GM21619 (cell line): ENCODE measurements around the gene NAP1L1.
A peak's percentile ranks its signal among the peaks of the same experiment; 100 is the strongest.

Source experiments
- ATAC-seq: cut with Tn5 transposase; IDR thresholded peaks from one replicate; pipeline ENCODE4 v1.9.1; 2021; ENCODE audit not compliant: unreplicated experiment

Gene NAP1L1, protein sequence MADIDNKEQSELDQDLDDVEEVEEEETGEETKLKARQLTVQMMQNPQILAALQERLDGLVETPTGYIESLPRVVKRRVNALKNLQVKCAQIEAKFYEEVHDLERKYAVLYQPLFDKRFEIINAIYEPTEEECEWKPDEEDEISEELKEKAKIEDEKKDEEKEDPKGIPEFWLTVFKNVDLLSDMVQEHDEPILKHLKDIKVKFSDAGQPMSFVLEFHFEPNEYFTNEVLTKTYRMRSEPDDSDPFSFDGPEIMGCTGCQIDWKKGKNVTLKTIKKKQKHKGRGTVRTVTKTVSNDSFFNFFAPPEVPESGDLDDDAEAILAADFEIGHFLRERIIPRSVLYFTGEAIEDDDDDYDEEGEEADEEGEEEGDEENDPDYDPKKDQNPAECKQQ

DNA sequence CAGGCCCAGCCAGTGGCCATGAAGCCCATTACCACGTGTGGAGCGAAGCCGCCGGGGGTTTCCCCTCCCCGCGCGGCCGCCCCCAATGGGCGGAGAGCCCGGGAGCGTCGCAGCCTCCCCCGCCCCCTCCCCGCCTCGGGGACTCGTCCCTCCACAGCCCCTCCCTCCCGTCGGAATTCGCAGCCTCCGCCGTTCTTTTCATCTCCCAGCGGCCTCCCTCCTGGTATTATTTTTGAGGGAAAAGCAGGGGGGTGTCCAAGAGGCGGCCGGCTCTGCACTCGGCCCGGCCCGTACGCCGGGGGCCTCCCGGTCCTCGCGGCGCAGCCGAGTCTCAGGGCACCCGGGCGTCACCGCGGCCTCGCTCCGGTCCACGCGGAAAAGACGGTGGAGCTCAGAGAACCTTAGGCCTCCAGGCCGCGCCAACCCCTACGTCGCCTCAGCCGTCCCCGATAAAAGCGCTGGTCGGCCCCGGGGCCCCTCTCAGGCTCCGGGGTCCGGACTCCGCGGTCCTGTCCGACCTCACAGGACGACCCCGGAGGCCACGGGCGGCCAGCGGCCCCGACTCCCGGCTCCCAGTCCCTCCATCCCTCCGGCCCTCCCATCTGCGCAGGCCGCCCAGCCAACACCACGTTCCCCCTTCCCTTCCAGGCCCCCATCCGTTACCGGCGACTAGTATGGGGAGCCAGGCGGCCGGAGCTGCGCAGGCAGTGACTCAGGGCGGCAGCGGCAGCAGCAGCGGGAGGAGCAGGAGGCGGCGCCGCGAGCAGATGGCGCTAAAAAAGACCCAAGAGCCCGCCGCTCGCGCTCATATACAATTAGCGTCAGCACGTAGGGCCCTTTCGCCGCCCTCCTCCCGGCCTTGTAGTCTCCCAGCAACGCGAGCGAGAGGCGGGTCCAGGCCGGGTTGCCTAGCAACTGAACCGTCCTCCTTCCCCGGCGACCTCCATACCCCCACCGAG is at the start of gene NAP1L1:
TSS of gene NAP1L1 (minus strand) at position 782 of the 959 bp plus-strand sequence. CDS start 10,466 bp downstream, outside the sequence.
- ATAC-seq: peak; percentile 91

DNA sequence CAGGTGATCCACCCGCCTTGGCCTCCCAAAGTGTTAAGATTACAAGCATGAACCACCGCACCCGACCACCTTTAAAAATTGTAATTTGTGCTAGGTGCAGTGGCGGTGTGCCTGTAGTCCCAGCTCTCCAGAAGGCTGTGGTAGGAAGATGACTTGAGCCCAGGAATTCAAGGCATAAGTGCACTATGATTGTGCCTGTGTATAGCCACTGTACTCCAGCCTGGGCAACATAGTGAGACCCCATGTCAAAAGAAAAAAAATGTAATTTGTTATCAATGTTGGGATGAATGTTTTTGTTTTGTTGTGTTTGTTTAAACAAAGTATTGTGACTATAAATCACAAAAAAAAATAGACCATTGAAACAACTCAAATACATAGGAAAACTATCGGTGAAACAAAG is 43.1 kb upstream of the NAP1L1 start:
- ATAC-seq: no peak

DNA sequence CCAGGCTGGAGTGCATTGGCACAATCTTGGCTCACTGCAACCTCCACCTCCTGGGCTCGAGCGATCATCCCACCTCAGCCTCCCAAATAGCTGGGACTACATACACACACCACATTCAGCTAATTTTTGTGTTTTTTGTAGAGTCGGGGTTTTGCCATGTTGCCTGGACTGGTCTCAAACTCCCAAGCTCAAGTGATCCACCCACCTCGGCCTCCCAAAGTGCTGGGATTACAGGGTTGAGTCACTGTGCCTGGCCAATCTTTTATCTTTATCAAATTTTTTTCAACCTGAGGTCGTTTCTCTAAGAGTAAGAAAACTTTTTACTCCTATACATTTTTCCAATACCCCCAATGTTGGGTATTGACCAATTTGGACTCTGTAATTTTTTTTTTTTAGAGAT is 40.0 kb upstream of the NAP1L1 start:
- ATAC-seq: no peak

DNA sequence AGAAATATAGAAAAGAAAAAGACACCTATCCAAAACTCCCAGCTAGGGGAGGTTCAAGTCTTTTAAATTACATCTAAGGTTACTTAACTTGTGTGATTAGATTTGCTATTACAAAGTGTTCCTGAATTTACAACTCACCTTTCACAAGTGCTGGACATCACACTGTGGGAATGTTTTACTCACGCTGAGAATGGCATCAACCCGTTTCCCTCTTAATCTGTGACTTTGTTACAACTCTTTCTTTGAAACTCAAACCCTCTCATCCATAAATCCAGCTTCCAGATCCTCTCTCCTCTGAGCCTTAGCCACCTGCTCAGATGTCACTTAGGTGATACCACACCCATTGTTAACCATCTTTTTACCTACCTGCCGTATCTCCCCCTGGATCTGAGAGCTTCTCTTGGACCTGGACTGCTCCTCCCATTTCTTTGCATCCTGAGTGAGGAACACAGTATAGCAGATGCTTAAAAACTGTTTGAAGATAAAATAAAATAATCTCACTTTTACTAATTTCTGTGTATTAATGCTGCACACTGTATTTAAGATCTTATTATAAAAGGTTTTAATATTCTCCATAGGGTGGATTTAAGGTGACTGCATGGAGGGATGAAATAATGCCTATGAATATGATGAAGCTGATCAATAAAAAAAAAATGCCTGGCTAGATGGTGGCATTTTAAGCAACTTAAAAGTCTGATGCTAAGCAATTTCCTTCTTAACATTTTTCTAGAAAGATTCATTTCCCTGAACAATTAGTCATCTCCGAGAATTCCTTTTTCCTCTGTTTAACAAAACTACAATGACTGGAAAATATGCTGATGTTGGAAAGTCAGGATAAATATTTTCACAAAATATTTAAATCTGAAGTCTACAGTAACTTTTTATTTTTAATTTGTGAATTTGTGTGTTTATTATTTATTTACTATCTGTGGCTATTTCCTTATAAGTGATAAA is 39.1 kb upstream of the NAP1L1 start:
- ATAC-seq: no peak

DNA sequence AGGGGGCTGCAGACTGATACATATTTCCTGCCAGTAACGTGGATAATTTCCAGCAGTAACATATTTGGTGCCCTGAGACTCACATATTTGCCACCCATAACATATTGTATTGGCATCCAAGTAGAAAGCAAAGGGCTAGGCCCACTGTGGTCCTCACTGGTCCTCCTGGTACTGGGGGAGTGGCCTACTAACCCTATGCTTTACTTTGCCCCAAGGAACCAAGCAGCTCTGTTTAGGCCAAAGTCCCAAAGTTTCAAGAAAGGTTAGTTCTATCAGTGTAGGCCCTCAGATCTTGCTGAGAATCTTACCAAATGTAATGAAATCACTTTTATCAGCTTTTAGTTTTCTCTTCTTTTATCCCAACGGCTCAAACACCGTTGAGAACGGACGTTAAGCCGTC is 35.4 kb upstream of the NAP1L1 start:
- no peak for ATAC-seq

DNA sequence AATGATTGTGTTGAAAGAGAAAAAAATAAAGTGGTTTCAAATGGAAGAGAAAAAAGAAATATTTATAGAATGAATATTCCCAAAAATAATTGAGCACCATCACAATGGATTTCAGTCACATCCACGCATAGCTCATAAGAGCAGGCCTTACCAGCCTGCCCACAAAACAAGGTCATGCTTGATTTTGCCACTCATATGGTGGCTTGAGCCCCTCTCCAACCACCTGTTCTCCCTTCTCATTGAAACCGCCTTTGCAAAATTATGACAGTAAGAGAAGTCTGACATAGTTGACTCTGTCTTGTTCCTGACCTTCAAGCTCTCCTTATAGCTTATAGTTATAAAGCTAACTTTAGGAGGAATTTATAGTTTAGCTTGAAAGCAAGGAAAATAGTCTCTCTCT is 33.3 kb upstream of the NAP1L1 start:
- no peak for ATAC-seq

DNA sequence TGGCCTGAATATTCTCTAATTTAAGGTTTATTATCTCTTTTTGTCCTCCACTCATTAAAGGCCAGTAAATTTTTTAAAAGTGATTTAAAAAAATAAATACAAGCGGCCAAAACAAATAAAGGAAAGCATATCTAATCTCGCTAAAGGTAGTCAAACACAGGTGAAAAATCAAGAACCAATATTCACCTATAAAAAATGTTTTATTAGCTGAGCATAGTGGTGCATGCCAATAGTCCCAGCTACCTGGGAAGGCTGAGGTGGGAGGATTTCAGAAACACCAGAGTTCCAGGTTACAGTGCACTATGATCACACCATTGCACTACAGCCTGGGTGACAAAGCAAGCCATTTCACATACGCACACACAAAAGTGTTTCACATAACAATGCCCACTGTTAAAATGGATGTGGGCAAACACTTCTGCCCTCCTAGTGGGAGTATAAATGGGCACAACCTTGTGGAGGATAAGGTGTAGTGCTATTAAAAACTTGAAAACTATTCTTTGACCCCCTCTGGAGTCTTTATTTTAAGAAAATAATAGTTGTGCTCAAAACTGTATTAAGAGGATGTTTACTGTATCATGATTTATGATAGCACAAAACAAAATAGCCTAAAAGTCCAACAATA is 32.7 kb upstream of the NAP1L1 start:
- no peak for ATAC-seq

DNA sequence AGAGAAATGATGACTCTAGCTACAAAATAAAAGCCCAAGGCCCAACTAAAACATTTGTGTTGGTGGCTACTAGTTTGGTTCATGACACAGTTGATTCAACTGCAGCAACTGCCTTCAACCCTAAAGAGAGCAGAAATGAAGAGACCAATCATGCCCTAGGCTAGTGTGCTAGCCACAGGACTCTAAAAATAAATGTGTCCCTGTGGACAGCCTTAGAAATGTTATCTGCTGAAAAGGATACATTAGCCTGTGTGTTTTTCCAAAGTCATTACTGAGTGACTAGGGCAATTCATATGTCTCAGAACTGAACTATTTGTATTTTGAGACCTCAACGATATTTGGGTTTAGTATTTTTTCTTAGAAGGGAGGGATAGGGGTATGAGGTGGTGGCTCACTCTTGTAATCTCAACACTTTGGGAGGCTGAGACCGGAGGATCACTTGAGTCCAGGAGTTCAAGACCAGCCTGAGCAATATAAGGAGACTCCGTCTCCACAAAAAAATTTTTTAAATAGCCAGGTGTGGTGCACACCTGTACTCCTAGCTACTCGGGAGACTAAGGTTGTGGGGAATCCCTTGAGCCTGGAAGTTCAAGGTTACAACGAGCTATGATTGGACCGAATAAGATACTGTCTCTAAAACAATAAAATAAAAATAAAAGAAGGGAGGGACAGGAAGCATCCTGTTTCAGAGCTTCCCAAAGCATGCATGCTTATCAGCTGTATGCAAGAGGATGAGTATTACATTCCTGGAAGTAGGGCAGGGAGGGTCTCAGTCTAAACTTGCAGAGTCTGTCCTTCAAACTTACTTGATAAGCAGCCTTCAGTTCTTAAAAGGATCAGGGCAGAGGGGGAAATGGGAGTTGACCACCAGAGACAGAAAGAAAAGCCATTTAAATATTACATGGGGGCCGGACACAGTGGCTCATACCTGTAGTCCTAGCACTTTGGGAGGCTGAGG is 29.6 kb upstream of the NAP1L1 start:
- no peak for ATAC-seq

DNA sequence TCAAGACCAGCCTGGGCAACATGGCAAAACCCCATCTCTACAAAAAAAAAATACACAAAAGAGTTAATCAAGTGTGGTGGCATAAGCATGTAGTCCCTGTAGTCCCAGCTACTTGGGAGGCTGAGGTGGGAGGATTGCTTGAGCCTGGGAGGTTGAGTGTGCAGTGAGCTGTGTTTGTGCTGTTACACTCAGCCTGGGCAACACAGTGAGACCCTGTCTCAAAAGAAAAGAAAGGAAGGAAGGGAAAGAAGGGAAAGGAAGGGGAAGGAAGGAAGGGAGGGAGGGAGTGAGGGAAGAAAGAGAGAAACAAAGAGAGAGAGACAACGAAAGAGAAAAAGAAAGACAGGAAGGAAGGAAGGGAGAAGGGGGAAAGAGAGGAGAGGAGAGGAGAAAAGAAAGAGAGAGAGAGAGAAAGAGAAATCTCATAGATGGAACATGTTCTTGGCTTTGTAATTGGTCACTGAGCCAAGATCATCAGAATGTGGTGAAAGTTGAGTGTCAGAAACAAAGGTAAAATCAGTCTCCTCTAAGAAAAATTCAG is 26.8 kb upstream of the NAP1L1 start:
- ATAC-seq: no peak

DNA sequence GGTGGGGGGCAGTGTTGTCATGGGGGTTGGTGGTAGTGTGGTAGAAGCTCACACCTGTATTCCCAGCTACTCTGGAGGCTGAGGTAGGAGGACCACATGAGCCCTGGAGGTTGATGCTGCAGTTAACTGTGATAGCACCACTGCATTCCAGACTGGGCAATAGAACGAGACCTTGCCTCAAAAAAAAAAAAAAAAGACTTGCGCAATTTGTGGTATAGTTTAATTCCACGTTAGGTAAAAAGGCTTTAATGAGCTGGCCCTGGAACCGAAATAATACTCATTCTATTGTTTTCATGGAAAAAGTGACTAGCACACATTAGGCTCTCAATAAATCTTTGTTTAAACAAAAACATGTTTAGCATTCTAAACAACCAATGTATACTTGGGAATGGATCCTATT is 25.4 kb upstream of the NAP1L1 start:
- no peak for ATAC-seq

DNA sequence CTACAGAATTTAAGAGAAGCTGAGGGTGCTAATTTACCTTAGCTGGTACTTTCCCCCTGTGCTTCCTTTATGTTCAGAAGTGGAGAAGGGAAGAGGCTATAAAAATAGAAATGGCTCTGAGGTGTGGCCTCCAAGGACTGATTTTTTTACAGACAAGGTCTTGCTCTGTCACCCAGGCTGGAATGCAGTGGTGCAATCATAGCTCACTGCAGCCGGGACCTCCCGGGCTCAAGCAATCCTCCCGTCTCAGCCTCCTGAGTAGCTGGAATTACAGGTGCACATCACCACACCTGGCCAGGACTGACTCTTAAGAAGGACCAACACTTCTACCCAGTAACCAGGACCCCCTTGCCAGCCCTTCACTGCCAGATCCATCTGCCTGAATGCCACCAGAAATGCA is 23.9 kb upstream of the NAP1L1 start:
- no peak for ATAC-seq

DNA sequence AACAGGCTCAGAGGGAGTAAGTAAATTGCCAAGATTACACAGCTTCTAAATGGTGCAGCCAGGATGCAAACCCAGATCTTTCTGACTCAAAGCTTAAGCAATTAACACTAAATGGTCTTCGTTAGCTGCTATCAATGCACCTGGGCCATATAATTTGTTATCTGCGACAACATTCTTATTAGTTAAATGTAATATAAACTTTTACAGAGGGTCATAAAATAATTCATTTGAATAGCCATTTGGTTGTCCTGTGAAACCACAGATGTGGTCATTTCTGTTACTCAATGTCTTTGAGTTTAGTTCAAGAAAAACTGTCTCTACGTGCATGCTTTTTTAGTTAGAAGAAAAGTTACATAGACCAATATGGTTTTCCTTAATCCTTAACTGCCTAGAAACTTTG is 22.1 kb upstream of the NAP1L1 start:
- no peak for ATAC-seq

DNA sequence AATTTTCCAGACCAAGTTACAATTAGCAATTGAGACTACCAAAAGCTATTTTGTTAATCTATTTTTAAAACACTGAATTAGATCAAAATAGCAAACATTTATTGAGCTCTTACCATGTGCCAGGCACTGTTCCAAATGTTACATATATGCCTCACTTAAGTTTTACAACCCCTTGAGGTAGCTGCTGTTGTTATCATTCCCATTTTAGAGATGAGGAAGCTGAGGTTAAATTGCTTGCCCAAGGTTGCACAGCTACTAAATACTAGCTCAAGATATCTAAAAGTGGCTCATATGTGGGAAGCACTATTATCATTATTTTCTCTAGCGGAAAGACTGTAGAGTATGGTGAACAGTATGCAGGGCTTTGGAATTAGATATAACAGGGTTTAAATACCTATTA is 19.5 kb upstream of the NAP1L1 start:
- no peak for ATAC-seq

DNA sequence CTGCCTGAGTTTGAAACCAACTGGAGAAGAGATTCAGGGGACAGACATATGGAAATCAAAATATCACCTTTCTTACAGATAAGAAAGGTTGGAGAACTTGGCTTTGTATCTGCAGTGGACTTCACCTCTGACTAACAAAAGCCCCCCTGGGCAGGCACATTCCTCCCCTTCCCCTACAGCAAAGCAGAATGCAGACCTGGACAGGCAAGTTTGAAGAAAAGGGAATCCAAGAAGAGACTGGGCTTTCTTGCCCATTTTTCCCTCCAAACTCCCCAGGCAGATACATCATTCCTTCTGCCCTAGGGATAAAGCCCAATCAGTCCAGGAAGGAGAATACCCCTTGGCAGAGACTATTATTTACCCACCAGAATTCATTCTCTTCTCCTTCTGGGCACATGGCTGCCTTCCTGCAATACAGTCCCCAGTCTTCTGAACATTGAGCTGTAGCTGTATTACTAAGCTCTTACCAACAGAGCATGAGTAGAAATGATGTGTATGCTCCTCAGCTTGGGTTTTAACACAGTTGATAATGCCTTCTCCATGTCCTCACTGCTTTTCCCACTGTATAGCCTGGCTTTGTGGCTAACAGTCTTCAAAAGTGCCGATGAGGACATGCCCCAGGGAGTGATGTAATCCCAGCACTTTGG is 17.4 kb upstream of the NAP1L1 start:
- no peak for ATAC-seq

DNA sequence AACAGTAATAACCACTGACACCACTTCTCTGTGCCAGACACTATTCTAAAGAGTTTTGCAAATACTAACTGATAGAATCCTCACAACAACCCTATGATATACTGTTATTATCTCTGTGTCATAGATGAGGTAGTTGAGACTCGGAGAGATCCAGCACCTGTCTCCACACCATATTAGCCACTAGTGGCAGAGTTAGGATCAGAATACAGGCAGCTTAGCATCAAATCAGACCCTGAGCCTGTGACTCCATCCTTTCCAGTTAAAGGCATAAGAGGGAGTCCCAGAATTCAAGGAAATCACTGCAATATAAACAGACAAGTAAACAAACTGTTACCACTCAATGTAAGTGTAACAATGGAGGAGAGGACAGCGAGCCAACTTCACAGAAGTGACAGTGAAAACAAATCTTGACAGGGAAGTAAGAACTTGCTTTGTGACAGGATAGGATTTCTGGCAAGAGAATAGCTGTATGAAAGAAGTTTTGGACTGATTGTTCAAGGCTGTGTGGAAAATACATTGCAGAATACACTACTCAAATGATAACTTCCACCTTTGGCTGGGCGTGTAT is 11.7 kb upstream of the NAP1L1 start:
- ATAC-seq: no peak

DNA sequence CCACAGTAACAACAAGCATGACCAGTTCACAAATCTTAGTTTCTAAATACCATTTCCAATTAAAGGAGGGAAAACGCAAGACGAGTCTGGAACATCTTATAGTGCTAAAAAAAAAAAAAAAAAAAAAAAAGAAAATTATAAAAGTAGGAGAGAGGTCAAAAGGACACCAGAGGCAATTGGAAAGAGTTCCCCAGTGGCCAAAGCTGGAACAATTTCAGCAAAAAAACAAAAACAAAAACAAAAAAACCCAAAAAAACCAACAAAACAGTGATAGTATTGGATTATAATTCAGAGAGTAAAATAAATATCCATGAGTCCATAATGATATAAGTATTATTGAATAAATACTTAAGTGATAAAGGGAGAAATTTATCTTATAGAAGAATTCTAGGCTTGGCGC is 10.3 kb upstream of the NAP1L1 start:
- no peak for ATAC-seq

DNA sequence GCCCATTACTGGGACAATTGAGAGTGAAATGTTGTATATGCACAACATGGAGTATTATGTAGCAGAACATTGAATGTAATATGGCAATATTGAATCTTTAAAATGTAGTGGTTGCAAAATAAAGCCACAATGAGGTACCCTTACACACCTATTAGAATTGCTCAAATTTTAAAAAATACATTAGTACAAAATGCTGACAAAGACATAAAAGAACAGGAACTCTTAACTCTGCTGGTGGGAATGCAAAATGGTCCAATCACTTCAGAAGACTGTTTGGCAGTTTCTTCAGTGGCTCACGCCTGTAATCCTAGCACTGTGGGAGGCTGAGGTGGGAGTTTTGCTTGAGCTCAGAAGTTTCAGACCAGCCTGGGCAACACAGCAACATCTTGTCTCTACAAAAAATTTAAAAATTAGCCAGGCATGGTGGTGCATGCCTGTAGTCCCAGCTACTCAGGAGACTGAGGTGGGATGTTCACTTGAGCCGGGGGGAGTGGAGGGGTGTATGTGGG is 6.8 kb upstream of the NAP1L1 start:
- ATAC-seq: no peak

DNA sequence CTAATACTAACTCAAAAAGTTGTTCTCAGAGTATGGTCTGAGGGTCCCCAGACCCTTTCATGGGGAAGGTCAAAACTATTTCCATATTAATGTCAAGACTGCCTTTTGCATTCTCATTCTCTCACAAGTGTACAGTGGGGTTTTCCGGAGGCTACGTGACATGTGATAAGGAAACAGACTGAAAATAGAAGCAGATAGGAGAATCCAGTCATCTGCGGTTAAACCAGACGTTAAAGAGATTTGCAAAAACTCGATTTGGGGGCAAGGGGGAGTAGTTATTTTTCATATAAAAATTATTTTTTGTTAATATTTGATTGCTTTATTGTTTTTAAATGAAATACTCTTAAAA is 1.0 kb upstream of the NAP1L1 start:
- ATAC-seq: no peak
